Cardiac septum (tissue), 1 donor: ENCODE results near the gene ERICH6. TPM values are rescaled to one million over a fixed set of nuclear protein-coding genes. Genes with fewer than 3 reads are reported as not detected.

Source experiments
- DNase-seq: peaks from one replicate; pipeline ENCODE4 v3.0.0-alpha.2; 2020; ENCODE audit warnings: low spot score
- intact Hi-C: fragments of 100-400 bp; cut with DNase I; formaldehyde crosslinking; loops from one replicate; pipeline ENCODE4 v1.14.0; 2022
- total RNA-seq: library from RNA; stranded (reverse); fragmentation: NEBNext Ultra II Directional; extraction: Animal tissue kit (Norgen Biotek cat#: 25700); gene quantifications from one replicate; pipeline ENCODE4 v1.2.1, GENCODE V29; 2021
- donor health status: DM: no; HTN: no; CAD: no.

Gene ERICH6
- total RNA-seq, 1 donor from 2014 or later = 0.19 TPM

DNA sequence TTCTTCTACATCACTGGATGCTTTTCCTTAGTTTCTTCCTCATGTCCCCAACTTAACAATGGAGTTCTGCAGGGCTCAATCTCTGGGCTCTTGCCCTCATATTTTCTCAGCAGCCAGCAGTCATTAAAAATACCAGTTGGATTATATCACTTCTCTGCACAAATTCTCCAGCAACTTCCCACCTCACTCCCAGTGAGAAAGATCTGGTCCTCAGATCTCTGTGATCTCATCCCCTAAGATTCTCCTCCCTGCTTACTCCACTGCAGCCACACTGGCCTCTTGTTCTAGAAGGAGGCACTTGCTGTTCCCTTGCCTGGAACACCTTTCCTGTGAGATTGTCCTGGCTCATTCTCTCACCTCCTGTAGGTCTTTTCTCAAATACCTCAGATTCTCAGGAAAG is 6.1 kb downstream of the ERICH6 start:
- DNase-seq = no peak
- intact Hi-C loops = no loop called here

GRCh38 chr3:150691414-150692040 is 12.2 kb downstream of the ERICH6 start:
- intact Hi-C loops = no loop called here
- no peak for DNase-seq

DNA sequence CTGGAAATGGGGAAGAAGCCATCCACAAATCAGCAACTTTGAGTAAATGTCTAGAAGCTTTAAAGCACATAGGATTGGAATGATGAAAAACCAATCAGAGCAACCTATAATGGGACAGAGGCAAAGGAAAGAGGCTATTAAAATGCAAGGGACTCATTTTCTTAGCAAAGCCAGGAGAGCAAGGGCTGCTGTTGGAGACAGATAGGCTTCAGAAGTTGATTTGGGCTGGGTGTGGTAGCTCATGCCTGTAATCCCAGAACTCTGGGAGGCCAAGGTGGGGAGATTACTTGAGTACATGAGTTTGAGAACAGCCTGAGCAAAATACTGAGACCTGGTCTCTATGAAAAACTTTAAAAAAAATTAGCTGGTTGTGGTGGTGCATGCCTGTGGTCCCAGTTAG is 16.1 kb downstream of the ERICH6 start:
- intact Hi-C loops = no loop called here
- DNase-seq = no peak

GRCh38 chr3:150682824-150683223 is 20.9 kb downstream of the ERICH6 start:
- intact Hi-C loops = no loop called here
- no peak for DNase-seq

- intact Hi-C loops = no loop called here
- DNase-seq = no peak
Observed at GRCh38 chr3:150682279-150682678, 21.4 kb downstream of the ERICH6 start.

DNA sequence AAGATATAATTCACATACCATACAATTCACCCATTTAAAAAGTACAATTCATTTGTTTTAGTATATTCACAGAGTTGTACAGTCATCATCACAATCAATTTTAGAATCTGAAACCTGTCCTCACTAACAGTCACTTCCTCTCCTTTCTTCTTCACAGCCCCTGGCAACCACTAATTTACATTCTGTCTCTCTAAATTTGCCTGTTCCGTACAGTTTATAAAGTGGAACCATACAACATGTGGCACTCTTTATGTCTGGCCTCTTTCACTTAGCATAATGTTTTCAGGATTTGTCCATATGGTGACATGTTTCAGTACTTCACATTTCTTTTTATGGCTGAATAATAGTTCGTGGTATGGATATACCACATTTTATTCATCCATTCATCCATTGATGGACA is 22.7 kb downstream of the ERICH6 start:
- no peak for DNase-seq
- intact Hi-C loops = no loop called here

DNA sequence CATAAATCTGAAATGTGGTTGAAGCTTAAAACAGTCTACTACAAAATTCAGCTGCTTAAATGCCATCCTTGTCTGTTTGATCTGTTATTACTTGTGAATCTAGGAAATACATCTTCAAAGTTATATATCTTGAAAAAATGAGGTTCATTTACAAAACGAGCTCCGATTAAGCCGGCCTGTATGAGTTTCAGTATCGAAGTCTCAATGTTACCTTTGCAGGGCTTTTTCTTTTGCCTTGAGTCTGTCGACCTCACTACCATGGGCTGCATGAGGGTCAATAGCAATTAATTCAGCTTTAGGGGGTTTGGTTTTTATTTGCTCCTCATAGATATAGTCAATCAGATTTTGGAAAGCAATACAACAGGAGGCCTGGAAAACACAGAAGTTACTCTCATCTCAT is 23.2 kb downstream of the ERICH6 start:
- intact Hi-C loops = no loop called here
- no peak for DNase-seq

DNA sequence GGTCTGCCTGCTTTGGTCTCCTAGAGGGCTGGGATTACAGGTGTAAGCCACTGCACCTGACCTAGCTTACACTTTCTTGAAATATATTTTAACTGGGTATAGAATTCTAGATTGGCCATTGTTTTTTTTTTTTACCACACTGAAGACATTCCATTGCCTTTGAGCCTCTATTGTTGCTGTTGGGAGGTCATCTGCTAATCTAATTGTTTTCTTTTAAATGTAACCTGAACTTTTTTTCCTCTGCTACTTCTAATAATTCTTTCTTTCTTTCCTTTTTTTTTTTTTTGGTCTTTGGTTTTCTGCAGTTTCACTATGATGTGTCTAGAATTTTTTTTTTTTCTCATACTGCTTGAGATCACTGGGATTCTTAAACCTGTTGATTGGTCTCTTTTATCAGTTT is 28.1 kb downstream of the ERICH6 start:
- intact Hi-C loops = no loop called here
- DNase-seq = no peak

DNA sequence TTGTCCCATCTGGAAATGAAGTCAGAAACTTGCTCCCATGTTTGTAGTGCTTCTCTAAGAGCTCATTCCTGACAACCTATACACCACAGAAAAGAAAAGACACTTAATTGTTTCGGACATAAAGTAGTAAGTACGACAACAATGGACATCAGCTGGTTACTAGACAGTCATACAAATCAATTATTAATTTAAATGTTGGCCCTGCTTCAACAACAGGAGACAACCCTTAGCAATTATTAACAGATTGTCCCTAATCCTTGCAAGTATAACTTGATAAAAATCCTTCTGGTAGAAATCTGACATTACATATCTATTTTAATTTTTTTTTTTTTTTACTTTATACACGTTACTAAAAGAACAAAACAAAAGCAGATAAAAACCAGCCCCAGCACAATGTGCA is 29.8 kb downstream of the ERICH6 start:
- intact Hi-C loops = no loop called here
- no peak for DNase-seq

DNA sequence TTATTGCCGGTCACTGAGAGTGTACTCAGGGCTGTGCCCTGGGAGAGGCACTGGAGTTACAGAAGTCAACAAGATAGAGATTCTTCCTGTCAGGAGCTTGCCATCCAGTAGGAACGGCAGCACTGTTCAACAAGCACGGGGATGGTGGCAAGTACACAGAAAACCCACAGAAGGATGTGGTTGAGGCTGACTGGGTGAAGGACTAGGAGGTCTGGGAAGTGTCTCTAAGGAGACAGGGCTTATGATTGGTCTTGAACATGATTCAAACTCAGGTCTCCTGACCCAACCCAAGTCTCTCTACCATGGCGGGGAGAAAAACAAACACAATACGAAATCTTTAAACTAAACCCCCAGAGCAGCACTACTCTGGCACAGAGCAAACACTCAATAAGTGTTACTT is 37.6 kb downstream of the ERICH6 start:
- intact Hi-C loops = no loop called here
- DNase-seq = no peak

DNA sequence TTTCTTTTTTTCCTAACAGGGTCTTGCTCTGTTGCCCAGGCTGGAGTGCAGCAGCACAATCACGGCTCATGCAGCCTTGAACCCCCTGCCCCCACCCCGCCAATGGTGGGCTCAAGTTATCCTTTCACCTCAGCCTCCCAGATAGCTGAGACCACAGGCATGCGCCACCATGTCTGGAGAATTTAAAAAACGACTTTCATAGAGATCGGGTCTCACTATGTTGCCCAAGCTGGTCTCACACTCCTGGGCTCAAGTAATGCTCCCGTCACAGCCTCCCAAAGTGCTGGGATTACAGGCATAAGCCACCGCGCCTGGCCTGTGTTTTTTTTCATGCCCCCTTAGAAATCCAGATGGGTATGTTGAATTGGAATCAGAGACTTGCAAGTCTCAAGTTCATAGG is 40.3 kb downstream of the ERICH6 start:
- intact Hi-C loops = no loop called here

GRCh38 chr3:150662410-150663200 is 41.1 kb downstream of the ERICH6 start:
- DNase-seq = no peak
- intact Hi-C loops = no loop called here

More for the DNA sequence above, 40.3 kb downstream of the ERICH6 start:
- DNase-seq = no peak

GRCh38 chr3:150656316-150656715 is 47.4 kb downstream of the ERICH6 start:
- intact Hi-C loops = no loop called here
- DNase-seq = no peak

- no peak for DNase-seq
- intact Hi-C loops = no loop called here
Observed at GRCh38 chr3:150653110-150653561, 50.6 kb downstream of the ERICH6 start.

- intact Hi-C loops = no loop called here
- no peak for DNase-seq
Observed at GRCh38 chr3:150640256-150640655, 63.5 kb downstream of the ERICH6 start.

GRCh38 chr3:150639262-150639661 is 64.5 kb downstream of the ERICH6 start:
- no peak for DNase-seq

GRCh38 chr3:150636258-150636657 is 67.5 kb downstream of the ERICH6 start:
- DNase-seq = no peak
- intact Hi-C loops = no loop called here

More at GRCh38 chr3:150639262-150639661, 64.5 kb downstream of the ERICH6 start:
- intact Hi-C loops = no loop called here

DNA sequence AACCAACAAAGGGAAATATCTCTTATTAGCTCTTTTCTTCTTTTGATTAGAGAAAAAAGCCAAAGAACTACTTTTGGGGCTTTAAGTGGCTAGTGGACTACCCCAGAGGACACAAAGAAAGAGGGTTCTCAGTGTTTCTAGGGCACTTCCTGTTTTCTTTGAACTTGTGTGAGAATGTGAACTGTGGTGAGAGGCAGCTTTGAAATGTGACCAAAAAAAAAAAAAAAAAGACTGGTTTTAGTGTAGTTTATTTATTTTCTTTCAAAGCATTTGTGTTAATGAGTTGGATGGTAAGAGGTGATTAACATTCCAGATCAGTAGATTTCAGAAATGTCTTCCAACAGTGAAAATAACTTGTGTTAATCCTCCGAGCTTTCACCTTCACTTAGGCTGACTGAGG is 68.2 kb downstream of the ERICH6 start:
- DNase-seq = no peak

DNA sequence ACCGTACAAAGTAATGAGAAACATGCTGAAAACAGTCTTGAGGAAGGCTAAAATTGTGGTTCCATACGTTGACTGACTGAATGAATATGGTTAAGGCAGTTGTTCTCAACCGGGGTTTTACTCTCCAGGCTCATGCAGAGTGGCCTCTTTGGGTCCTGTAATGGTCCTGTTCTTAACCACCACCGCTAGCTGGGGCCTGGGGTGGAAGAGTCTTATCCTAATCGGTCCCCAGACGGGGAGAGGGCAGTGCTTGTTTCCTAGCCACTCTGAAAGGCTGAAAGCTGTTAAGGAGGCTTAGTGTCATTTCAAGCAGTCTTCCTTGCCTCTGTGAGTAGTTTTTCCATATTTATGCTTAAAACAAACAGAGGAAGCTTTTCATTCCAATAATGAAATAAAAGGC is 68.6 kb downstream of the ERICH6 start:
- DNase-seq = no peak
- intact Hi-C loops = no loop called here

More for the DNA sequence above, 68.2 kb downstream of the ERICH6 start:
- intact Hi-C loops = no loop called here

DNA sequence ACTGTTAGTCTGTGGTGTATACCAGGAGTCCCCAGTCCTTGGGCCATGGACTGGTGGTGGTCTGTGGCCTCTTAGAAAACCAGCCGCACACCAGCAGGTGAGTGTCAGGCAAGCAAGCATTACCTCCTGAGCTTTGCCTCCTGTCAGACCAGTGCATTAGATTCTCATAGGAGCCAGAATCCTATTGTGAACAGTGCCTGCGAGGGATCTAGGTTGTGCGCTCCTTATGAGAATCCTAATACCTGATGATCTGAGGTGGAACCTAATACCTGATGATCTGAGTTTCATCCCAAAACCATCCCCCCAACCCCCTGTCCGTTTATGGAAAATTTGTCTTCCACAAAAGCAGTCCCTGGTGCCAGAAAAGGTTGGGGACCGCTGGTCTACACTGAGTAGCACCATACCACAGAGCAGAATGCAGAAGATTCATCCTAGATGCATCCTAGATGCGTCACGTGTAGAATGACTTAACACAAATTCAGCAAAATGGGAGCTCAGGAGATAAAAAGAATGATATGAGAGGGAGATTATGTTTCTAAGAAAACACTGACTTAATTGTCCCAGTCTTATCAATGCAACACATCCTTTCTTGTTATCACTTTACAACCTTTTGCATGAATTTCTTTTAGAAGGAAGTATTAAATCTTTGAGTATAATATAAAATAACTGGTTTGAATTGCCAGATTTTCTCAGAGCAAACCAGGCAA is 72.1 kb downstream of the ERICH6 start:
- intact Hi-C loops = no loop called here
- DNase-seq = no peak

- no peak for DNase-seq
- intact Hi-C loops = no loop called here
Observed at GRCh38 chr3:150627557-150627956, 76.2 kb downstream of the ERICH6 start.
